SW480 (cell line): ENCODE results near the gene CACNA1S.

Experiments used
- DNase-seq: peaks from one replicate; pipeline ENCODE4 v3.0.0-alpha.2; 2016; ENCODE audit warnings: low spot score

The CACNA1S gene

DNA sequence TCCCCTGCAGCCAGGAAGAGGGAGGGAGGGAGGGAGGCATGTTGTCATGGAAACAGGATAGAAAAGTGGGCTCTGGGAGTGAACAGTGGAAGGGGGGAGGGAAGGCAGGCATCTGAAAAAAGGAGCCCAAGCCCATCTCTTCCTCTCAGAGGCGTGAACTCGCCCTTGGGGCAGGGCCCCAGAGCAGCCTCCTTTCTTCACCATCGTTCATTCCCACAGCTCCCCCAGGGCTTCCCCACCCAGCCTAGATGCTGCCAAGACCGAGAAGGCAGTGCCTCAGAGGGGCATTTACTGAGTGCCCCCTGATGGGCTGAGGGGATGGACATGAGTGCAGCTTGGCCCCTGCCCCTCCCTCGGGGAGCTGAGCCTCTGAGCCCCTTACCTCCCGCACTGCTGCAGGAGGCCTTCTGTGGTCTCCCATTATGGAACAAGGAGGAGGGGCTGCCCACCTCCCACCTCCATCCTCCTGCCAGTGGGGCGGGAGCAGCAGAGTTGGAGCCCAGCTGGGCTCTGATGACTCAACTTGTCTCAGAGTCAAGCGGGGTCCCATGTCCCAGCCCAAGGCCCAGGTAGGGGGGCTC, 49.6 kb downstream of the CACNA1S start:
- DNase-seq: no peak

- no peak for DNase-seq
Observed at GRCh38 chr1:201061886-201062285, 50.3 kb downstream of the CACNA1S start.

DNA sequence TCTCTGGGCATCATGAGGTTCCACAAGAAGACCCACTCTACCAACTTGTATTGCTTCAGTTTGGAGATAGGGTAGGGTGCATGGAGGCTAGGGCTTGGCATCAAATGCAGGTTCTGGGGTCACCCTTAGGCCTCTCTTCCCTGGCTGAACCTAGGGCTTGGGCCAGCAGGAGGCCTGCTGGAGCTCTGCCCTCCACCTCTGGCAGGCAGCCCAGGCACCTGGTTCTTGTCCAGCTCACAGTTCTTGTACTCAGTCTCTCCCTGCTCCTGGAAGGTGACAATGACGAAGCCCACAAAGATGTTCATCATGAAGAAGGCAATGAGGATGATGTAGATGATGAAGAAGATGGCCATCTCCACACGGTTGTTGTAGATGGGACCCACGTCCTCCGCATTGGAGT, 51.2 kb downstream of the CACNA1S start:
- DNase-seq: no peak

DNA sequence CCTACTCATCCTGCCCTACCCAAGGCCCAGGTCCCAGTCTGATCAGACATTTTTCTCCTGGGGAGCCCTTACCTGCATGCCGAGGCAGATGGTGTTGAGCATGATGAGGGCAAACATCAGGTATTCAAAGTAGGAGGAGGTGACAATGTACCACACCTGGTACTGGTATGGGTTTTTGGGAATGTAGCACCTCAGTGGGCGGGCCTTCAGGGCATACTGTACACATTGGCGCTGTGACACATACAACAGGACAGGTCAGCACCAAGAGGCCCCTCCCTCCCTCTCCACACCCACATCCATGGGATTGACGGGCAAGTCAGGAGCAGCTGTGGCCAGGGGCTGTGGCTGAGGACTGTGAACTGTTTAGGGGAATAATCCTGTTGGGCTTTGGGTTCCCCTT, 51.6 kb downstream of the CACNA1S start:
- peak; percentile 60 for DNase-seq

- no peak for DNase-seq
Observed at GRCh38 chr1:201059871-201060555, 52.2 kb downstream of the CACNA1S start.

DNA sequence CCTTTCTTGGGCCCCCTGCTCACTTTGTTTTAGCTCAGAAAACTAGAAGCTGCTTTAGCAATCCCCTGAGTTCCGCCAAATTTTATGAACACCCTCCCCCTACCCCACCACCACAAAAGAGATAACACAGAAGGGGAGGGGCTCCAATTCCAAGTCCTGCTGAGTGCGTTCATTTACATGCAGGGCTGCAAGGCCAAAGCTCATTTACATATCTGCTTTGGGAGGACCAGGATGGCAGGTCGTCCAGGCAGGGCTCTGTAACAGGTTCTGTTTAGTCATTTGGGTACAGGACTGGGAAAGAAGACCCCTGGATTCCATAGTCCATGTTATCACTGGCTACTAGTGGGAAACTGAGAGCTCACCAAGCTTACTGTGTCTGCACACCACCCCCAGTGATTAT, 52.8 kb downstream of the CACNA1S start:
- DNase-seq: no peak

- no peak for DNase-seq
Observed at GRCh38 chr1:201054091-201054543, 58.1 kb downstream of the CACNA1S start.

GRCh38 chr1:201053155-201053860, 58.9 kb downstream of the CACNA1S start:
- no peak for DNase-seq

DNA sequence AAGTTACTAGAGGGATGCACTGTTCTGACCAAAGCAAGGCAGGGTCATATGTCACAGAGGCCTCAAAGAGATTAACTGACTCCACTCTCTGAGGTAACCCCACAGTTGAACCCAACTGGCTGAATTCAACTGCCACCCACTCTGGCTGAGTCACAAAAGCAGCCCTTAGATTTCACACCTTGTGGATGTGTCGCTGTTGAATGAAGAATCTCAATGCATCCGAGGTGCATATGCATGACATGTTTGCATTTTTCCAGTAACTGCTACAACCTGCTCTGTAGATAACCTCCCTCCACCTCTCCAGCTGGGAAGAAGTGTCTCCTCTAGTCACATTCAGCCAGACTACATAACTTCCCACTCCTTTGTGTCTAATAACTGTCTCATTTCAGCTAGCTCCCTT, 60.8 kb downstream of the CACNA1S start:
- no peak for DNase-seq

GRCh38 chr1:201050515-201051277, 61.5 kb downstream of the CACNA1S start:
- DNase-seq: no peak

DNA sequence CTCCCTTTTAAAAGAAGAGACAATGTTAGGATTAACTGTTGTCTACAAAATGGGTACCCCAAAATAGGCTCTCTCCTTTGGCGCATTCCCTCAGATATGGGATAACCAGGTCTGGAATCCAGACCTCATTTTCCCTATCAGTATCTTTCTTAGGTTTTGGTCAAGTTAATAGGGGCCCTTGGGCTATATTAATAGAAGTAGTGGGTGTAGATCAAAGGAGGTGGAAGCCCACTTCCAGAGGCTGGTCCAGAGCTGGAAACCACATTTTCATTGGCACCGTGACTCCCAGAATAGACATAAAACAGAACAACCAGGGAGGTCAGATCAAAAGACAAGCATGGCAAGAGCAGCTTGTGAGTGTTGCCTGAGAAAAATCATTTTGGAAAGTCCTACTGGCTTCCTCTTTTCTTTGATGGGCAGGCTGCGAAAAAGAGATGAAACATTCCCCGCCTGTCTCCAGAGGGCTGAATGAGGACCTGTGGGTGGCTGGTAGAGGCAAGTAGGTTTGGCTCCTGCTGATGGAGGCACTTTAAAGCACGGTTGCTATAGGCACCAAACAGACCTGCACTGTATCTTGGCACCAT, 62.9 kb downstream of the CACNA1S start:
- peak; percentile 60 for DNase-seq

GRCh38 chr1:201048521-201048920, 63.7 kb downstream of the CACNA1S start:
- no peak for DNase-seq

- no peak for DNase-seq
Observed at GRCh38 chr1:201044119-201044518, 68.1 kb downstream of the CACNA1S start.

DNA sequence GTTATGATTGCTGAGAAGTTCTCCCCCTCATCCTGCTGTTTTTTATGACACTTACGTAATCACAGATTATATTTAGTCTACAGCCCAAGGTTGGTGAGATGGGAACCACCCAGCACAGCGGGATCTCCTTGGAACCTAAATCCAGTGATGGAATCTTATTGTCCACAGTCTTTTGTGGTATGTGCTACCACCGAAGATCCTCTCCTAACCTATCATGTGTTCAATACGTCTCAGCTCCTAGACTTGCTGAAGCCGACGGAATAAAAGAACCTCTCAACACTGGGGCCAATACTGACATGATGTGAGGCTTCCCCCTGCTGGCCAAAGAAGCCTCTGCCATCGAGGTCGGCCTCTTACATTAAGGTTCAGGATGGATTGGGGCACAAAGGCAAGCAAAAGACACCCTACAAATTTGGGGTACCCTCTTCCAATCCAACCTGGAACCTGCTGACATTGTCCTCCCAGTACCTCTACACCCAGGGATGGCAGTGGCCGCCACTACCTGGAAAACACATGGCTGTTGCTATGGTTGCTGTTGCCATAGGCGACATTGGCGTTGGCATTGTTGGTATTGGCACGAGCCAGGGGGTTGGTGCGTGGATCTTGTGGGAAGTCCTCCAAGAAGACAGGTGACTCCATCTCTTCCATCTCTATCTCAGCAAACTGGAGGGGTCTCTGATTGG, 69.3 kb downstream of the CACNA1S start:
- peak; percentile 56 for DNase-seq

DNA sequence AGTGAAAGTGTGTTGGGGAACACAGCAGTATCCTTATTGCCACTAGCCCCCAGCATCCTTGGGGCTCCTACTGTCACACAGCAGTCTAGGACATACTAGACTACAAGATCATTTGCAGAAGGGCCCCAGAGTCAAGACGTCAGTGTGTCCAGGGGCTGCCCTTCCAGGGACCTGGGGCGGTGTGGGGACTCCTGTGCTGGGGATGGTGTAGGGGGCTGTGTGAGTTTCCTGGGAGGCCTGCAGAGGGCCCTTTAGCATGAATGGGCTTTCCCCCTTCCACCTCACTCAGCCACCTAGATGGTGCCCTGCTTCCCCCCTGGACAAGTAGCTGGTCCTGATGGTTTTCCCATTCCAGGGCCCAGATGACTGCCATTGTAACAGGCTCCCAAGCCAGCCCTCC, 71.2 kb downstream of the CACNA1S start:
- no peak for DNase-seq

GRCh38 chr1:201039876-201040275, 72.3 kb downstream of the CACNA1S start:
- no peak for DNase-seq

- no peak for DNase-seq
Observed at GRCh38 chr1:201039418-201039817, 72.8 kb downstream of the CACNA1S start.

GRCh38 chr1:201038186-201038876, 73.9 kb downstream of the CACNA1S start:
- no peak for DNase-seq

DNA sequence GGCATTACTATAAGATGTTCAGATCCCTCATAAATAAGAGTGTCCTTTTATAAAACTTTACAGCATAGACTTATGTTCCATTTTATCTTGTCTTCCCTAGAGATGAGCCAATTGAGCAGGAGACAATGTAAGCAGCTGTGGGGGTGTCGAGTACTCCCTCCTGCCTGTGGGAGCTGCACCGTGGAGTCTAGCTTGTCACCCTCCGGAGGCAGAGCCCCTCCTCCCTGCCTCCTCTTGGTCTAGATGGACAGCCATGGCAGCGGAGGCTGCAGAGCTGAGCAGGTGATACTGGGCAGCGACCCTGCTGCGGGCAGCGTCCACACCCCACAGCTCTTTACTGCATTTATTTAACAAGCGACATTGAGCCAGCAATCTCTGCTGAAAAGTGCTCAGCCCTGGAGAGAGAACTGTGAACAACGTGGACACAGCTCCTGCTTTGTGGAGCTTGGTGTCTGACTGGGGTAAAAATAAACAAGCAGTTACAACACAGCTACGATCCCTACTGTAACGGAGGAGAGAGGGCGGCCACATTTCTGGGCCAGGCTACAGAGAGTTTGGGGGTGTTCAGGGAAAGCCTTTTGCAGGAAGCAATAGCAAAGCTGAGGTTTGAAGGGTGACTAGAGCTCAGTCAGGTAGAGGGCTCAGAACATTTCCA, 75.9 kb downstream of the CACNA1S start:
- no peak for DNase-seq

GRCh38 chr1:201034671-201035070, 77.6 kb downstream of the CACNA1S start:
- DNase-seq: no peak
